ENCODE measurements around the gene NRIP2.

DNA sequence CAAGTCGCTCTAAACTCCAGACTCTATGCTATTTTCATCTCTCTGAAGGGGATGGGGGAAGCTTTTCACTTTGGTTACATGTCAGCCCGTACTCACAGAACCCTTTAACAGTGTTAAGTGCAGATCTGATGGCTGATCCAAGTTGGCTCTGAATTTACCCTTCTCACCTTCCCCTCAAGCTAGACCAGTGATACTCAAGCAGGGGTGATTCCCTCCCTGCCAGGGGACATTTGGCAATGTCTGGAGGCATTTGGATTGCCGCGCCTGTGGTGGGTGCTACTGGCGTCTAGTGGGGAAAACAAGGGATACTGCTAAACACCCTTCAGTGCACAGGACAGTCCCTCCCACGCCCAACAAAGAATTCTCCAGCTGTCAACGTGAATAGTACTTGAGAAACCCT is 28.0 kb upstream of the NRIP2 start:
- TF ChIP-seq, protein P1, sequence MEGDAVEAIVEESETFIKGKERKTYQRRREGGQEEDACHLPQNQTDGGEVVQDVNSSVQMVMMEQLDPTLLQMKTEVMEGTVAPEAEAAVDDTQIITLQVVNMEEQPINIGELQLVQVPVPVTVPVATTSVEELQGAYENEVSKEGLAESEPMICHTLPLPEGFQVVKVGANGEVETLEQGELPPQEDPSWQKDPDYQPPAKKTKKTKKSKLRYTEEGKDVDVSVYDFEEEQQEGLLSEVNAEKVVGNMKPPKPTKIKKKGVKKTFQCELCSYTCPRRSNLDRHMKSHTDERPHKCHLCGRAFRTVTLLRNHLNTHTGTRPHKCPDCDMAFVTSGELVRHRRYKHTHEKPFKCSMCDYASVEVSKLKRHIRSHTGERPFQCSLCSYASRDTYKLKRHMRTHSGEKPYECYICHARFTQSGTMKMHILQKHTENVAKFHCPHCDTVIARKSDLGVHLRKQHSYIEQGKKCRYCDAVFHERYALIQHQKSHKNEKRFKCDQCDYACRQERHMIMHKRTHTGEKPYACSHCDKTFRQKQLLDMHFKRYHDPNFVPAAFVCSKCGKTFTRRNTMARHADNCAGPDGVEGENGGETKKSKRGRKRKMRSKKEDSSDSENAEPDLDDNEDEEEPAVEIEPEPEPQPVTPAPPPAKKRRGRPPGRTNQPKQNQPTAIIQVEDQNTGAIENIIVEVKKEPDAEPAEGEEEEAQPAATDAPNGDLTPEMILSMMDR (IDR thresholded peaks at IDR 0.05; ENCODE audit: insufficient read depth, low read length, poor library complexity, severe bottlenecking), result no peak
- no peak for TF ChIP-seq EZH2phosphoT487 (conservative IDR thresholded peaks at IDR 0.05; ENCODE audit: low read length)
